Bone marrow (tissue), 2 donors: ENCODE data around the gene S1PR5.
"Not testable (repeated sequence)": the region's sequence is repeated elsewhere in the genome, so short reads cannot be mapped to it uniquely, and the experiment has no call there.

ENCODE experiments used
- DNase-seq, 2 donors: peaks; one replicate each; lab custom pipeline; 2025; lab: John Stamatoyannopoulos, UW

The S1PR5 gene

DNA sequence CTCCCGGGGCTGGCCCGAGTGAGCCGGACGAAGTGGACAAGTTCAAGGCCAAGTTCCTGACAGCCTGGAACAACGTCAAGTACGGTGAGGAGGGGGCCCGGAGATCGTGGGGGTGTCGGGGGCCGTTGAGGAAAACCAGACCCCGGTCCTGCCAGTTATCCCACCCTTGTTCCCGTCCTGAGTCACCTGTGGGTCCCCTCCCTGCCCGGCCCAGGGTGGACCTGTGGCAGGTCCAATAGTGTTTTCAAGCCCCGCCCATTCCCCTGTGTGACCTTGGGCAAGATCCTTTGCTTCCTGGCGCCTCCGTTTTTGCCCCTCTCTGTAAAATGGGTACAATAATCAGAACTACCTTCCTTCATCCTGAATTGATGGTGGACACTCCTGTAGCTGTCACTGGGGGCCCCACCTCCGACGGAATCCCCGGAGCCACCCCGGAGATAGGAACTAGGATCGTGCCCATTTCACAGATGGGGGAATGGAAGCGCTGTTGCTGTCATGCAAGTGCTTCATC is 27.1 kb upstream of the S1PR5 start:
- peak in 1 of 2 donors; percentile 48 for DNase-seq

DNA sequence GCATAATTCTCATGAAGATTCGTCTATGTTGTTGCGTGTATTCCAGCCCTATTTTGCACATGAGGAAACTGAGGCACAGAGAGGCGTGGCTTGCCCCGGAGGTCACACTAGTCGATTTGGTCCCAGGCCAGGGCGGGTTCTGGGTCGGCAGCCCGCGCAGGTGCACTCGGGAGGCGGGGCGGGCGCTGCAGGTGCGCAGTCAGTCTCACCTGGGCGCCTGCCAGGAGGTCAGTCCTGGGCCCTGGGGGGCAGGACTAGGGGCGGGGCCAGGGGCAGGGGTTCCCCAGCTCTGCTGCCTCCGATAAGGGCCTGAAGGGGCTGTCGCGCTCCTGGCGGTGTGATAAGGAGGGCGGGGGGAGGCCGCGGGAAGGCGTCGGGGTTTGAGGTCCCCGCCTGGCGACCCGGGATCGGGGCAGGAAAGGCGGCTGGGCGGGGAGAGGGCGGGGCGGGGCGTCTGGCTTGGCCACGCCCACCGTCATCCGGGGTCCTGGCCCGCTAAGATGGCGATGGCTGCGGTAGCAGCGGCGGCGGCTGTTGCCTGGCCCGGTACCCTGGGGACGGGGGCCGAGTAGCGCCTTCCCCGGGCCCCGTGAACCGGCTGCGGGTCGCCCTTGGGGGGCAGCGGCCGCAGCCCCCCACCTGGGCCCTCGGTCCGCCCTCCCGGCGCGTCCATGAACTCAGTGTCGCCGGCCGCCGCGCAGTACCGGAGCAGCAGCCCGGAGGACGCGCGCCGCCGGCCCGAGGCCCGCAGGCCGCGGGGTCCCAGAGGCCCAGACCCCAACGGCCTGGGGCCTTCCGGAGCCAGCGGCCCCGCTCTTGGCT is 26.4 kb upstream of the S1PR5 start, which contains the start of gene ATG4D:
TSS of gene ATG4D (plus strand) at position 485 of the 822 bp plus-strand sequence. CDS start at position 672, 187 bp downstream.
- peak; percentile 32 to 74 for DNase-seq

DNA sequence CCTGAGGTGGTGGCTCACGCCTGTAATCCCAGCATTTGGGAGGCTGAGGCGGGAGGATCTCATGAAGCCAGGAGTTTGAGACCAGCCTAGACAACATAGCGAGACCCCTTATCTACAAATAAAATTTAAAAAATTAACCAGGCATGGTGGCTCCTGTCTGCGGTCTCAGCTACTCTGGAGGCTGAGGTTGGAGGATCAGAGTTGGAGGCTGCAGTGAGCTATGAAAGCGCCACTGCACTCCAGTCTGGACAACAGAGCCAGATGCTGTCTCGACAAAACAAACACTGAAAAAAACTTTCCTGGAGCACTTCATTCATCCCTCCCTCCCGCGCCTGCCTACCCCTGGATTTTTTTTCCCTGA is 25.8 kb upstream of the S1PR5 start:
- no peak for DNase-seq

DNA sequence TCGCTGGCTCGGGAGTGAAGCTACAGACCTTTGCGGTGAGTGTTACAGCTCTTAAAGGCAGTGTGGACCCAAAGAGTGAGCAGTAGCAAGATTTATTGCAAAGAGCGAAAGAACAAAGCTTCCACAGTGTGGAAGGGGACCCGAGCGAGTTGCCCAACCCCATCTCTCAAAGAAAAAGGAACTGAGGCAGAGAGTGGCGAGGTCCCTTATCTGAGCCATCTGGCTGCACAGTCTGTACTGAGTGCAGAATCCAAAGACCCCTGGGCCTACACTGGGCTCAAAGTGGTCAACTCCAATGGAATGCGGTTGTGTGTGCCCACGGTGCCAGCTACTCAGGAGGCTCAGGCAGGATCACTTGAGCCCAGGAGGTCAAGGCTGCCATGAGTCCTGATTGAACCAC is 21.8 kb upstream of the S1PR5 start:
- not testable (repeated sequence) for DNase-seq

DNA sequence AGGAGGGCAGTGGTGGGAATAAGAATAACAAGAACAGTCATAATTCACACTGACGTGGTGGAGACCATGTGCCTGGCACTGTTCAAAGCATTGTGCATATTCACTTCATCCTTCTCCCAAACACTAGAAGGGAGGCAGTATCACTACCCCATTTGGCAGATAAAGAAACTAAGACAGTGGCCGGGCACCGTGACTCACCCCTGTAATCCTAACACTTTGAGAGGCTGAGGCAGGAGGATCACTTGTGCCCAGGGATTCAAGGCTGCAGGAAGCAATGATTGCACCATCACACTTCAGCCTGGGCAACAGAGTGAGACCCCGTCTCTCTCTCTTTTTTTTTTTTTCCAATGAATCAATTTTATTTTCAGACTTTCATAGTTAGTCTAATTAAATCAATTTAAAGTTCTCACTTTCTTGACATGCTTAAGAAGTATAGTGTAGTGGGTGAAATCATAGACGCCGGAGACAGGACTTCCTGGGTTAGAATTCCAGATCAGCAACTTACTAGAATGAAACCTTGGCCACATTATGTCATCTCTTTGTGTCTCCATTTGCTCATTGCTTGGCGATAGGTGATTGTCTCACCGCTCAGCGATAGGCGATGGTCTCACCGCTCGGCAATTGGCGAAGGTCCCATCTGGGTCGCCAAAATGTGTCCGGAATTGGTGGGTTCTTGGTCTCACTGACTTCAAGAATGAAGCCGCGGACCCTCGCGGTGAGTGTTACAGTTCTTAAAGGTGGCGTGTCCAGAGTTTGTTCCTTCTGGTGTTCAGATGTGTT is 21.1 kb upstream of the S1PR5 start:
- DNase-seq, result no peak

DNA sequence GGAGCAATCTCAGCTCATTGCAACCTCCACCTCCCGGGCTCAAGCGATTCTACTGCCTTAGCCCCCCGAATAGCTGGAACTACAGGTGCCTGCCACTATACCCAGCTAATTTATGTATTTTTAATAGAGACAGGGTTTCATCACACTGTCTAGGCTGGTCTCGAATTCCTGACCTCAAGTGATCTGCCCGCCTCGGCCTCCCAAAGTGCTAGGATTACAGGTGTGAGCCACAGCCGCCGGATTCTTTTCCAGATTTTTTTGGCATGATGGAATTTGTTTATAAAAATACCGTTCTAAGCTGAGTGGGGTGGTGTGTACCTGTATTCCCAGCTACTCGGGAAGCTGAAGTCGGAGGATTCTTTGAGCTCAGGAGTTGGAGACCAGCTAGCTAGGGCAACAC is 20.4 kb upstream of the S1PR5 start:
- DNase-seq, result no peak

DNA sequence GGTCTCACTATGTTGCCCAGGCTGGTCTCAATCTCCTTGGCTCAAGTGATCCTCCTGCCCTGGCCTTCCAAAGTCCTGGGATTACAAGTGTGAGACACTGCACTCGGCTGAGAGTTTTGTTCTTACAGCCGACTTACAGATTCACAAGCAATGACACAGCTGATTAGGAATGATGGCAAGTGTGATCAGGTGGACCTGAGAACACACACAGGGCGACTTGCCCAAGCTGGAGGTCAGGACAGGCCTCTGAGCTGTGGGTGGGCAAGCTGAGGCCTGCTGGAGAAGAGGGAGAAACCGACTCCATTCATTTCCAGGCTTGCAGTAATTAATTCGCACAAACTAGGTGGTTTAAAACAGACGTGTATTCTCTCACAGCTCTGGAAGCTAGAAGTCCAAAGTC is 18.4 kb upstream of the S1PR5 start:
- DNase-seq, result no peak

DNA sequence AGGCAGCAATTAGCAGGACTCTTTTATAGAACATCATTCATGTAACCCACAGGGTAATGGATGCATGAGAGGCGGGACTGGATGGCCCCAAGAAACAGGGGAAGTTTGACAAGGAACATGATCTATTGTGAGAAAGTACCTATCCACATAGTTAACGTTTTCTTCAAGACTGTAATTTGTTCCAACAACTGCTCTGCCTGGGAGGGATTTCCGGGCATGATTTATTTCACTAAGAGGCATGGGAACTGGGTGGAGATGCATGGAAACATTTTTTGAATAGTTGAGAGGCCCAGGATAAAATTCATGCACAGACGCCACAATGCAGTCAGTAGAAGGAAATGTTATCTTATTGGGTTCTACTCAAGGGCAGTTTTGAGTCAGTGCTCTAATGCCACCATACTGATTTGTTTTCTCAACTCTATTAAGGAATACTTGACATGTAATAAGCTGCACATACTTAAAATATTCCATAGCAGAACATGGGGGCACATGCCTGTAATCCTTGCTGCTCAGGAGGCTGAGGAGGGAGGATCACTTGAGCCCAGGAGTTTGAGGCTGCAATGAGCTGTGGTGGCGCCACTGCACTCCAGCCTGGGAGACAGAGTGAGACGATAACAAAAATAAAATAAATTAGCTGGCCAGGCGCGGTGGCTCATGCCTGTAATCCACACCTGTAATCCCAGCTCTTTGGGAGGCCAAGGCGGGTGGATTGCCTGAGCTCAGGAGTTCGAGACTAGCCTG is 16.6 kb upstream of the S1PR5 start:
- DNase-seq, result no peak

DNA sequence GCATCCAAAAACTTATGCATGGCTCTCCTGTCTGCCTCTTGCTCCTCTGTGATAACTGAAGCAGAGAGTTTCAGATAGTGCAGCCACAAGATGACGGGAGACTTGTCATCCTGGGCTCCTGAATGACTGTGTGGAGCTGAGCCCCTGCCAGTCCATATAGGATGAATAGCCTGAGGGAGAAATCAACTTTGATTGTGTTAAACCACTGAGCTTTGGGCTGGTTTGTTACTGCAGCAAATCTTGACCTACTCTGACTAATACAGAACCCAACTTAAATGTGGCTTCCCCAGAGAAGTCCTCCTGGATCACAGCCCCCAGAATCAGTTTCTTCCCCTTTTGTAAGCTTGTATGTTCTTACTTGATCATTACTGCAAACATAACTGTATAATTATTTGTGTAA is 15.2 kb upstream of the S1PR5 start:
- no peak for DNase-seq

DNA sequence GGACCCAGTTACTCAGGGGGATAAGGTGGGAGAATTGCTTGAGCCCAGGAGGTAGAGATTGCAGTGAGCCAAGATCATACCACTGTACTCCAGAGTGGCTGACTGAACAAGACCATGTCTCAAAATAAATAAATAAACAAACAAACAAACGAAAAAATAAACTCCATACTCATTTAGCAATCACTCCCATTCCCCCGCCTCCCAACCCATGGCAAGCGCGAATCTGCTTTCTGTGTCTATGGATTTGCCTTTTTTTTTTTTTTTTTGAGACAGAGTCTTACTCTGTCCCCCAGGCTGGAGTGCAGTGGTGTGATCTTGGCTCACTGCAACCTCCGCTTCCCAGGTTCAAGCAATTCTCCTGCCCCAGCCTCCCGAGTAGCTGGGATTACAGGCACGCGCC is 9.6 kb upstream of the S1PR5 start:
- not testable (repeated sequence) for DNase-seq

DNA sequence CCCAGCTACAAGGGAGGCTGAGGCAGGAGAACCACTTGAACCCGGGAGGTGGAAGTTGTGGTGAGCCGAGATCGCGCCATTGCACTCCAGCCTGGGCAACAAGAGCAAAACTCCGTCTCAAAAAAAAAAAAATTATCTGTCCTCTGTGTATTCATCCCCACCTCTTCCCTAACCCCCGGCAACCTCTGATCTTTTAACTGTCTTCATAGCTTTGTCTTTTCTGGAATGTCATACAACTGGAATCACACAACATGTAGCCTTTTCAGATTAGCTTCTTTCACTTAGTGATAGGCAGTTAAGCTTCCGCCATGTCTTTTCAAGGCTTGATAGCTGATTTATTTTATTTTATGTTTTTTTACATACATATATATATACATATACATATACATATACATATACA is 8.4 kb upstream of the S1PR5 start:
- no peak for DNase-seq

DNA sequence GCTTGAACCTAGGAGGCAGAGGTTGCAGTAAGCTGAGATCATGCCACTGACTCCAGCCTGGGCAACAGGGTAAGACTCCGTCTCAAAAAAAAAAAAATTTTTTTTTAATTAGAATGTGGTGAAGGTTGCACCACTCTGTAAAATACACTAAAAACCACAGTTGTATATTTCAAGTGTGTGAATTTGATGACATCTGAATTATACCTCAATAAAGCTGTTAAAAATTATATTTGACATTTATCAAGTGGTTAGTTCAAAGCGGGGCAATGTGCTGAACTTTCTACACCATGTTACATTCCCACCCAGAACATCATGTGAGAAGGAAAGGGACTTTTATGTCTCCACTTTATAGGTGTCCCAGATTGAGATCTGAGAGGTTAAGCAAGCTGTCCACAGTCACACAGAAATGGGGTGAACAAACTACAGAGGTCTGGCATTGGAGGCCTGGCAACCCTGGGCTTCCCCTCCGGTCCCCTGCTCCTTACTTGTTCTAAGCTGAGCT is 5.9 kb upstream of the S1PR5 start:
- no peak for DNase-seq

DNA sequence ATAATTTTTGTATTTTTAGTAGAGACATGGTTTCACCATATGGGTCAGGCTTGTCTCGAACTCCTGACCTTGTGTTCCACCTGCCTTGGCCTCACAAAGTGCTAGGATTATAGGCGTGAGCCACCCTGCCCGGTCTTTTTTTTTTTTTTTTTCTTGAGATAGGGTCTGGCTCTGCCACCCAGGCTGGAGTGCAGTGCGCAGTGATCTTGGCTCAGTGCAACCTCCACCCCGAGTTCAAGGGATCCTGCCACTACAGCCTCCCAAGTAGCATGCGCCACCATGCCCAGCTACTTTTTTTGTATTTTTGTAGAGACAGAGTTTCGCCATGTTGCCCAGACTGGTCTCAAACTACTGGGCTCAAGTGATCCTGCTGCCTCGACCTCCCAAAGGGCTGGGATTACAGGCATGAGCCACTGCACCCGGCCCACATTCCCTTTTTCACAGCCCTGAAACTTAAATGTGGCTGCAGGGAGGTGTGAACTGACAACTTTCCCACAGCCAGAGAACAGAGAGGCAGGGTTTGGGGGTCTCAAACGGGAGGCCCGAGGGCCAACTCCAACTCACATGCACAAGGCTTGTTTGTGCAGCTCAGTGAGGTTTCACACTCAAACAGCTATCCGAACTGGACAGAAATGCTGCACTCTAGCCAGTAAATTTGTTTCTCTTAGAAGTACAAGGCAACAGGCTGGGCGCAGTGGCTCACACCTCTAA is 4.4 kb upstream of the S1PR5 start:
- no peak for DNase-seq

DNA sequence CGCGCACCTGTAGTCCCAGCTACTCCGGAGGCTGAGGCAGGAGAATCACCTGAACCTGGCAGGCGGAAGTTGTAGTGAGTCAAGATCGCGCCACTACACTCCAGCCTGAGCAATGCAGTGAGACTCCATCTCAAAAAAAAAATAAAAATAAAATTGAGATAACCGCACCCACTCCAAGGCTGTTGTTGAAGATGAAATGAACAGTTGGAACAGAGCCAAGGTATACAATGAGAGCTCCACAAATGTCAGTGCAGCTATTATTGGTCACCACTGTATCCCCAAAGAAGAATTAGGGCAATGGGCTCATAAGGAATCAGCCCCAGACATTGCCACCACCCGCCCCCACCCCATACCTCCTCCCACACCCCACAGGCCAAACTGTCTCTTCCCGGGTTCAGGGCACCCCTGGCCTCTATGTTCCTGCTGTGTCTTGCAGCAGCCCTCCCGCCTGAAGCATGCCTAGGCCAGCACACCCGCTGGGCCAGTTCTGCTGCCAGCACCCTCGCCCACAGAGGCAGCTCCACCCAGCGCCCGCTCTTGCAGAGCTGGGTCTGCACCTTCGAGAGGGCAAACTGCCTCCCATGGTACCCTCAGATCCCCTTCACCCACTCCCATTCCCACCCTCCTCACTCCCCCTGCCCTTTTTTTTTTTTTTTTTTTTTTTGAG is 3.5 kb upstream of the S1PR5 start:
- no peak for DNase-seq

DNA sequence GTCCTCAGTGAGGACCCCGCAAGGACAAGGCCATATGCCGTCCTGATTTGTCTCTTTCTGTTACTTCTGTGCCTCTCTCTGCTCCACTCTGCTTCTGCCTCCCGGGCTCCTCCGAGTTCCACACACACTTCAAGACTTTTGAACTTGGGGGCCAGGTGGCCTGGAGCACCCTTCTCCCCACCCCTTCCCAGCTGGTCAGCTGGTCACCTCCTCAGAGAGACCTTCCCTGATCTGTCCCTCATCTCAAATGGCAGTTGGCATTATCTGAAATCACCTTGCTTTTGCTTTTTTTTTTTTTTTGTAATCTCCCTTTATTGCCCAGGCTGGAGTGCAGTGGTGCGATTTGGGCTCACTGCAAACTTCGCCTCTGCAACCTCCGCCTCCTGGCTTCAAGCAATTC is 2.2 kb upstream of the S1PR5 start:
- DNase-seq, result no peak

DNA sequence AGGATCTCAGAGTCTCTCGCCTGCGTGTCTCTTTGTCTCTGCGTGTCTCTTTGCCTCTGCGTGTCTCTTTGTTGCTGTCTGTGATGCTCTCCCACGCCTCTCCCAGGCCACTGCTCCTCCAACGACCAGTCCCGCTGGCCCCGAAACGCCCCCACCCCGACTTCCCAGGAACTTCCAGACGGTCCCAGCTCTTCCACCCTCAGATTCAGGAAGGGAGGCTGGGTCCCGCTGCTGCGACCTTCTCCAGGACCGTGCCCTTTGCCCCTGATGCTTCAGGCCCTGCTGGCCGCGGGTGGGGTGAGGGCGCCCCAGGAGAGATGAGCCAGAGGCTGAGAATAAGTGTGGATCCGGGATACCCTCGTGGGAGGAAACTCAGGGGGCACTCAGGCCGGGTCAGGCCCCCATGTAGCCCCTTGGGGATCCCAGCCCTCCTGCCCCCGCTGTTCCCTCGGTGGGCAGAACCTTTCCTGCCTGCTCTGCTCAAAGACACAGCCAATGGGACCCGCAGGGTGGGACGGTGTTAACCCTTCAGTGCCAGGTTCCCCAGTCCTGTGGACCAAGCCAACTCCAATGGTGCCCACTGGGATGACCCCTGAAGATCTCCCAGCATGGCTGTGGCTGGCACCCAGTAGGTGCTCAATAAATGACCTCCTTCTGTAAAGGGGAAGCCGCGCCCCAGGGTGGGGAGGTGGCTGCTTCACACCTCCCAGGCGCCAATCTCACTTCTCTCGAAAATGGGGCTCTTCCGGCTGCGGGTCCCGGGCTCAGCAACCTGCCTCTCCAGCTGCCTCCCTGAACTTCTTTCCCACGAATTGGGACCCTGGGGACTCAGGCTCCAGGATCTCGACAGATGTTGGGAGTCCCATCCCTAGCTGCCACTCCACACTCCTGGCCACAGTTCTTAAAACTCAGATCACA is 1.5 kb upstream of the S1PR5 start:
- no peak for DNase-seq

DNA sequence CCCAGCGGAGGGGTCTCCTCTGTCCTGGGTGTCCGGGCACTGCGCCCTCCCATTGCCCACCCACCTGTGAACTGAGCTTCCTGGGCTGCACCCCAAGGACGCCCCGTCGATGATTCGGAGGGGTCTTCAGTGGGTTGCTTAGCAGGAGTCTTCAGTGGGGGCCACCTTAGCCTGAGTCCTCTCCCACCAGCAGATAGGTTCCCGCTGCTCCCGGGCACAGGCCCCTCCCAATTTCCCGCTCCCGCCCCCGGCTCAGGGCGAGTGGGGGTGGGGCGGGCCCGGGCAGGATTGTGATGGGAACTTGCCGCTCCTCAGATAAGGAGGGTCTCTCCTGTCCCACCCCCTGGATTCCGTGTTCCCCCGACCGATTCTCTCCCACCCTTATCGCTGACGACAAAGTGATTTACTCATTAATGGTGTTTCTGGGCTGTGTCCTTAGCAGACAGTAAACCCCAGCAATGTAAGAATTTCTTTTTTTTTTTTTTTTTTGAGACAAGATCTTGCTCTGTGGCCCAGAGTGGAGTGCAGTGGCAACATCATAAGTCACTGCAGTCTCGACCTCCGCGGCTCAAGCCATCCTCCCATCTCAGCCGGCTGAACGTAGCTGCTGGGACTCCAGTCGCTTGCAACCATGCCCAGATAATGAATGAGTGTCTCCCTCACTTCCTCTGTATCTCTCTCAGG is 655 bp upstream of the S1PR5 start:
- no peak for DNase-seq

DNA sequence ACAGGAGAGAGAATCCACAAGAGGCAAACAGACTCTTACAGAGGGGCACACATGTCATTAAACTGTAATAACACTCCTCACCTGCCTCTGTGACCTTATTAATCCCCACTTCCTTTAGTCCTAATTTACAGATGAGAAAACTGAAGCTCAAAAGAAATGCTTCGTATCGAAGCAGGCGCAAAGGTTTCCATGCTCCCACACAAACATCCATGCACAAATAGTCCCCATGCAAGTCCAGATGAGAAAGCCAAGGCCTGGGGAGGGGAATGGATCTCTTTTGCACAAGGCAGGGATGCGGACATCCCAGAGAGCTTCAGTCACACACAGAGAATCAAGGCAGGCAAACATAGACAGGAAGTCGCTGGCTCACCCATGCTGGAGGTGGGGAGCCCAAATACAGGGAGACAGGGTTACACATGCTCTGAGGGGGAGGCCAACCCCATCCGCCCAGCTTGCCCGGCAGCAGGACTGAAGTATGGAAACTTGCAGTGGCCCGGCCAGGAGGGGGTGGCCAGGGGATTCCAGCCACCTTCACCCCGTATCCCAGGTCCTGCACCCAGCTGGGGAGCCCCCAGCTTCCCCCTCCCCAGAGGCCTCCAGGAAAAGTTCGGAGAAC is 468 bp downstream of the S1PR5 start:
- no peak for DNase-seq

DNA sequence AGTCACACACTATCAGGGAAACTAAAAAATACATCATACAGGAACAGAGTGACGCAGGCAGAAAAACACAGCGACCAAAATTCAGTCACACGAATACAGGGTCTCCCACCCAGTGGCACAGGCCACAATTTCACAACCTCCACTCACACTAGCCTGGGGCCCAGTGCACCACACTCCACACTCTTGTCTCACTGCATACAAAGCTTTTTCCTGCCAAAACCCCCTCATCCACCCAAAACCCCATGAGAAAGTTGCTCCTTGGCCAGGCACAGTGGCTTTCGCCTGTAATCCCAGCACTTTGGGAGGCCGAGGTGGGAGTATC is 1.2 kb downstream of the S1PR5 start:
- DNase-seq, result no peak
